Endothelial cell of umbilical vein (primary cell): ENCODE data around the gene ARHGEF39. TPM values are rescaled to one million over a fixed set of nuclear protein-coding genes. Genes with fewer than 3 reads are reported as not detected.

Experiments
- BruUV-seq: library from RNA; stranded (reverse); fragments of 400-500 nt; replicated peaks from 2 replicates; lab custom pipeline; 2021; lab: Mats Ljungman, UMichigan
- CTCF ChIA-PET: fragments of 300-600, 350-600 bp; sonication (Branson Sonifier 250); formaldehyde crosslinking; loops from one replicate; lab custom pipeline; 2021; ENCODE audit warnings: antibody characterized with exemption, inconsistent platforms; lab: Charles Lee
- POLR2A ChIA-PET: fragments of 300-600, 350-600 bp; sonication (Branson Sonifier 250); formaldehyde crosslinking; loops from one replicate; lab custom pipeline; 2021; ENCODE audit warnings: antibody characterized with exemption, inconsistent platforms; lab: Charles Lee
- DNase-seq: peaks from one replicate; pipeline ENCODE4 v3.0.0-alpha.2; 2011; ENCODE audit warnings: low read depth, low spot score
- FAIRE-seq: peaks from 2 replicates; lab custom pipeline; 2011; peaks lifted over from hg19 to GRCh38; lab: Jason Lieb, UNC
- H2AFZ ChIP-seq: 2 replicates; pipeline ENCODE4 v1.6.0; 2012; ENCODE audit warnings: low read depth, low read length, control low read depth, inconsistent platforms
- H3K27ac ChIP-seq: 2 replicates; pipeline ENCODE4 v1.5.1; 2011; ENCODE audit warnings: low read depth, mild to moderate bottlenecking, control low read depth, low read length, moderate library complexity; ENCODE audit not compliant: insufficient read depth
- H3K27me3 ChIP-seq, 2 experiments: 2 replicates each; pipeline versions ENCODE4 v1.6.0 to v1.6.1; 2011; ENCODE audit warnings: low read length in 2 of 2, mixed read lengths in 1 of 2; ENCODE audit not compliant: control insufficient read depth in 2 of 2, insufficient read depth in 2 of 2
- H3K36me3 ChIP-seq, 2 experiments: 2 replicates in 1 of 2; 3 replicates in 1 of 2; pipeline ENCODE4 v1.5.1; 2011; ENCODE audit warnings: low read length in 2 of 2, mild to moderate bottlenecking in 1 of 2, moderate library complexity in 1 of 2; ENCODE audit not compliant: control insufficient read depth in 2 of 2, insufficient read depth in 2 of 2; ENCODE audit errors: extremely low read depth in 1 of 2
- H3K4me1 ChIP-seq: 3 replicates; pipeline ENCODE4 v1.5.1; 2011; ENCODE audit warnings: mild to moderate bottlenecking, low read length; ENCODE audit not compliant: control insufficient read depth, insufficient read depth; ENCODE audit errors: extremely low read depth
- H3K4me2 ChIP-seq: 2 replicates; pipeline ENCODE4 v1.6.1; 2011; ENCODE audit warnings: low read length, control low read depth, mixed read lengths; ENCODE audit not compliant: insufficient read depth
- H3K4me3 ChIP-seq, 3 experiments: fragments of 200-600 bp in 1 of 3; sonication (generic), shearing (Covaris generic) in 1 of 3; replicated peaks in 1 of 3; 2 replicates each; pipeline ENCODE4 v1.5.1; 2011 to 2016; ENCODE audit warnings: control low read depth in 3 of 3, low read length in 3 of 3, mild to moderate bottlenecking in 2 of 3, inconsistent platforms in 1 of 3, low read depth in 1 of 3, moderate library complexity in 1 of 3; ENCODE audit not compliant: insufficient read depth in 1 of 3
- H3K79me2 ChIP-seq: 2 replicates; pipeline ENCODE4 v1.6.0; 2012; ENCODE audit warnings: low read length, inconsistent platforms; ENCODE audit not compliant: control insufficient read depth, insufficient read depth
- H3K9ac ChIP-seq: replicated peaks from 2 replicates; pipeline ENCODE3; 2011; ENCODE audit warnings: low read length, control low read depth; ENCODE audit not compliant: insufficient read depth; ENCODE audit errors: extremely low read depth
- H3K9me1 ChIP-seq: replicated peaks from 3 replicates; pipeline ENCODE4 v1.6.0; 2011; ENCODE audit warnings: mild to moderate bottlenecking, low read length; ENCODE audit not compliant: control insufficient read depth, insufficient read depth; ENCODE audit errors: extremely low read depth
- H3K9me3 ChIP-seq: replicated peaks from 2 replicates; pipeline ENCODE4 v1.5.1; 2012; ENCODE audit warnings: low read length, inconsistent platforms; ENCODE audit not compliant: control insufficient read depth, insufficient read depth
- H4K20me1 ChIP-seq: replicated peaks from 2 replicates; pipeline ENCODE3; 2011; ENCODE audit warnings: mild to moderate bottlenecking, low read length; ENCODE audit not compliant: control insufficient read depth, insufficient read depth; ENCODE audit errors: extremely low read depth
- EZH2 ChIP-seq: IDR thresholded peaks from 2 replicates; pipeline ENCODE4 v1.6.1; 2012; ENCODE audit warnings: borderline replicate concordance, low read depth, mild to moderate bottlenecking, moderate library complexity, low read length, inconsistent platforms; ENCODE audit not compliant: severe bottlenecking
- FOS ChIP-seq: IDR thresholded peaks from 2 replicates; pipeline ENCODE4 v1.6.1; 2011; ENCODE audit warnings: mild to moderate bottlenecking, low read length, moderate library complexity, borderline replicate concordance; ENCODE audit not compliant: insufficient read depth
- GATA2 ChIP-seq: IDR thresholded peaks from 2 replicates; pipeline ENCODE4 v1.7.0; 2011; ENCODE audit warnings: low read depth, mild to moderate bottlenecking, moderate library complexity, mixed read lengths, low read length; ENCODE audit not compliant: insufficient read length, insufficient read depth
- JUN ChIP-seq: IDR thresholded peaks from 2 replicates; pipeline ENCODE4 v1.6.1; 2011; ENCODE audit warnings: borderline replicate concordance, low read depth; ENCODE audit not compliant: insufficient read length, insufficient read depth
- MYC ChIP-seq: IDR thresholded peaks from one replicate; pipeline ENCODE4 v1.6.1; 2011; ENCODE audit warnings: mild to moderate bottlenecking, low read depth, low read length
- POLR2A ChIP-seq: IDR thresholded peaks from 2 replicates; pipeline ENCODE4 v1.6.1; 2012; ENCODE audit warnings: low read depth, mild to moderate bottlenecking, control low read depth, low read length
- POLR2AphosphoS5 ChIP-seq: IDR thresholded peaks from 2 replicates; pipeline ENCODE4 v1.6.1; 2012; ENCODE audit warnings: low read depth, mild to moderate bottlenecking, control low read depth, low read length, moderate library complexity; ENCODE audit not compliant: insufficient read depth
- dilution Hi-C: fragments of 300-500 bp; cut with MboI; formaldehyde crosslinking; loops from one replicate; pipeline ENCODE4 v1.15.0; 2019; ENCODE audit warnings: low sequenced_read_pairs; ENCODE audit not compliant: extremely low pct_ligation_motif_present
- intact Hi-C: fragments of 100-400 bp; cut with micrococcal nuclease; formaldehyde crosslinking; loops from one replicate; pipeline ENCODE4 v1.10.0; 2022
- polyA plus RNA-seq, 4 experiments: library from polyadenylated mRNA; depleted of rRNA in 3 of 4; stranded (reverse) in 3 of 4; unstranded in 1 of 4; fragments of >200 nt; gene quantifications; 2 replicates each; pipeline versions ENCODE4 v1.2.1 to v1.2.3, GENCODE V29; 2011 to 2012; ENCODE audit warnings: missing spikeins in 1 of 4
- total RNA-seq: library from RNA; stranded (reverse); gene quantifications from 2 replicates; pipeline ENCODE4 v1.2.3, GENCODE V29; 2021
- TF ChIP-seq, protein P1 (sequence below), 2 donors: IDR thresholded peaks; 1 replicate in 1 of 2; 2 replicates in 1 of 2; pipeline ENCODE4 v1.5.1; 2011; ENCODE audit warnings: low read length in 2 of 2, mild to moderate bottlenecking in 2 of 2, moderate library complexity in 2 of 2, control low read depth in 1 of 2, inconsistent platforms in 1 of 2, low read depth in 1 of 2; ENCODE audit not compliant: insufficient read depth in 1 of 2; ENCODE audit errors: extremely low read depth in 1 of 2
- TF ChIP-seq, protein P2 (sequence below): IDR thresholded peaks from 2 replicates; pipeline ENCODE4 v1.6.1; 2011; ENCODE audit not compliant: insufficient read depth, insufficient read length

The ARHGEF39 gene
- total and polyA plus RNA-seq, 2 donors (not counting 3 experiments of a cell fraction or from before 2014, with no cell fraction given) = 4.7 to 6.5 TPM

DNA sequence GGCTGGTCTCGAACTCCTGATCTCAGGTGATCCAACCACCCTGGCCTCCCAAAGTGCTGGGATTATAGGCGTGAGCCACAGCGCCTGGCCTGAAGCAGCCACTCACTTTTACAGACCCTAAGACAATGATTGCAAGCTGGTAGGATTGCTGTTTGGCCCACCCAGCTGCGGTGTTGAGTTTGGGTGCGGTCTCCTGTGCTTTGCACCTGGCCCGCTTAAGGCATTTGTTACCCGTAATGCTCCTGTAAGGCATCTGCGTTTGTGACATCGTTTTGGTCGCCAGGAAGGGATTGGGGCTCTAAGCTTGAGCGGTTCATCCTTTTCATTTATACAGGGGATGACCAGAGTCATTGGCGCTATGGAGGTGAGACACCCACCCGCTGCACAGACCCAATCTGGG, 10.2 kb upstream of the ARHGEF39 start:
- Histone ChIP-seq H3K27ac (no peak overlapping the region), H3K27me3 (peaks cover 3 to 11% of the 10 kb centered on the region in 2 experiments), H3K9me3 (no peaks in the 10 kb centered on the region), H3K79me2 (no peaks in the 10 kb centered on the region), H3K36me3 (no peaks in the 10 kb centered on the region), H3K4me1 (peaks cover 5% of the 10 kb centered on the region), H3K4me2 (peak overlapping the region; percentile 61), H2AFZ (peak overlapping the region; percentile 96), H3K4me3 (peak overlapping the region in 1 of 3 experiments; percentile 40), H3K9me1 (no peaks in the 10 kb centered on the region), H3K9ac (no peak overlapping the region), H4K20me1 (no peaks in the 10 kb centered on the region)
- no TSS peak for BruUV-seq
- TF ChIP-seq GATA2 = no peak
- TF ChIP-seq POLR2A = no peak
- TF ChIP-seq POLR2AphosphoS5 = no peak
- TF ChIP-seq JUN = no peak
- TF ChIP-seq, protein P1, sequence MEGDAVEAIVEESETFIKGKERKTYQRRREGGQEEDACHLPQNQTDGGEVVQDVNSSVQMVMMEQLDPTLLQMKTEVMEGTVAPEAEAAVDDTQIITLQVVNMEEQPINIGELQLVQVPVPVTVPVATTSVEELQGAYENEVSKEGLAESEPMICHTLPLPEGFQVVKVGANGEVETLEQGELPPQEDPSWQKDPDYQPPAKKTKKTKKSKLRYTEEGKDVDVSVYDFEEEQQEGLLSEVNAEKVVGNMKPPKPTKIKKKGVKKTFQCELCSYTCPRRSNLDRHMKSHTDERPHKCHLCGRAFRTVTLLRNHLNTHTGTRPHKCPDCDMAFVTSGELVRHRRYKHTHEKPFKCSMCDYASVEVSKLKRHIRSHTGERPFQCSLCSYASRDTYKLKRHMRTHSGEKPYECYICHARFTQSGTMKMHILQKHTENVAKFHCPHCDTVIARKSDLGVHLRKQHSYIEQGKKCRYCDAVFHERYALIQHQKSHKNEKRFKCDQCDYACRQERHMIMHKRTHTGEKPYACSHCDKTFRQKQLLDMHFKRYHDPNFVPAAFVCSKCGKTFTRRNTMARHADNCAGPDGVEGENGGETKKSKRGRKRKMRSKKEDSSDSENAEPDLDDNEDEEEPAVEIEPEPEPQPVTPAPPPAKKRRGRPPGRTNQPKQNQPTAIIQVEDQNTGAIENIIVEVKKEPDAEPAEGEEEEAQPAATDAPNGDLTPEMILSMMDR (IDR thresholded peaks at IDR 0.05; ENCODE audit: extremely low read depth in 1 of 2, insufficient read depth in 1 of 2, low read depth in 1 of 2, low read length in 2 of 2) = no peak
- no peak for TF ChIP-seq EZH2
- TF ChIP-seq, protein P2, sequence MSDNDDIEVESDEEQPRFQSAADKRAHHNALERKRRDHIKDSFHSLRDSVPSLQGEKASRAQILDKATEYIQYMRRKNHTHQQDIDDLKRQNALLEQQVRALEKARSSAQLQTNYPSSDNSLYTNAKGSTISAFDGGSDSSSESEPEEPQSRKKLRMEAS = no peak
- TF ChIP-seq MYC = no peak
- TF ChIP-seq FOS = no peak
- POLR2A ChIA-PET = interaction anchor here (0.6 kb wide), 1 partner anchor 15 kb away, joined by 5 read pairs; no protein-coding TSS in a partner anchor
- dilution Hi-C loops (no loop called here), intact Hi-C loops (no loop called here)
- peak; percentile 50 for FAIRE-seq
- no peak for DNase-seq
- CTCF ChIA-PET = interaction anchor here (0.9 to 2.3 kb wide), 9 partner anchors 8 to 72 kb away, joined by 3 to 15 read pairs (median 4); partner anchors contain the start of genes ARHGEF39, CCDC107, RMRP and TPM2
